SH-SY5Y (cell line): ENCODE measurements around the gene TMEM184B.

ENCODE experiments used
- GATA2 ChIP-seq: IDR thresholded peaks from 2 replicates; pipeline ENCODE4 v1.6.1; 2011; ENCODE audit warnings: mild to moderate bottlenecking, low read depth, low read length
- GATA3 ChIP-seq: IDR thresholded peaks from 2 replicates; pipeline ENCODE4 v1.6.1; 2011; ENCODE audit warnings: low read depth, mild to moderate bottlenecking, low read length, moderate library complexity

DNA sequence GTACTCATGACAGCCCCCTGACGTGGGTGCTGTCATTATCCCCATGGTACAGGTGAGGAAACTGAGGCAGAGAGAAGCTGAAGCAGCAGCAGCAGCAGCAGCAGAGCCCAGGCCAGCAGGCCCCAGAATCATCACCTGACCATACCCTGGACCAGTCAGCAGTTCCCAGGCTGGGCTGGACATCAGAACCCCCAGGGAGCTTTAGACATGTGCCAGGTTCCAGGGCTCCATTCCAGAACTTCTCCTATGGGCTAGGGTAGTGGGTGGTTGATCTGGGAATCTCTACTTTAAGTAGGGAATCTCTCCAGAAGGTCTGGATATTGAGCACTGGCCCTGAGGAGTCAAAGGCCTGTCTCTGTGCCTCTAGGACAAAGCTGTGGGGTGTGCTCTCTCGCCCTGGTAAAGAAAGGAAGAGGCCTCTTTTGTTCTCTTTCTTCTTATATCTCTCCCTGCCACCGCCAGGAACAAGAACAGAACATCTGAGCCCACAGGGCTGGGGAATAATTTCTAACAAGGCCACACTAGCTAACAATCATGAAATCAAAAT lies 44.4 kb downstream of the TMEM184B start:
- no peak for TF ChIP-seq GATA2
- TF ChIP-seq GATA3, result no peak
